HEK293 (cell line): ENCODE results near the gene PRAF2.
A peak's percentile ranks its signal among the peaks of the same experiment; 100 is the strongest.

Source experiments
- CTCF ChIA-PET: fragments of 350-600 bp; formaldehyde crosslinking; extraction: SDS; loops from one replicate; lab custom pipeline; 2021; ENCODE audit warnings: antibody characterized with exemption; lab: Yijun Ruan, JAX
- POLR2A ChIA-PET: fragments of 300-600 bp; formaldehyde crosslinking; extraction: SDS; loops from one replicate; lab custom pipeline; 2020; ENCODE audit warnings: antibody characterized with exemption, inconsistent platforms; lab: Yijun Ruan, JAX
- H3K27ac ChIP-seq: fragments of 200-500 bp; sonication (Bioruptor generic); 2 replicates; pipeline ENCODE4 v1.5.1; 2014; ENCODE audit warnings: low read depth, low read length, control low read depth, inconsistent platforms; ENCODE audit errors: extremely low read depth
- H3K36me3 ChIP-seq, 2 experiments: fragments of 200-500 bp in 1 of 2; sonication (Bioruptor generic) in 1 of 2; 1 replicate in 1 of 2; 2 replicates in 1 of 2; pipeline ENCODE4 v1.5.1; 2014 to 2017; ENCODE audit warnings: inconsistent platforms in 2 of 2, low read length in 2 of 2; ENCODE audit not compliant: control insufficient read depth in 2 of 2, insufficient read depth in 1 of 2
- H3K4me1 ChIP-seq: fragments of 200-500 bp; sonication (Bioruptor generic); 2 replicates; pipeline ENCODE4 v1.5.1; 2014; ENCODE audit warnings: mild to moderate bottlenecking, low read length, inconsistent platforms; ENCODE audit not compliant: control insufficient read depth, insufficient read depth
- H3K4me3 ChIP-seq: 2 replicates; pipeline ENCODE4 v1.5.1; 2011; ENCODE audit warnings: low read depth, mild to moderate bottlenecking, control low read depth, low read length, moderate library complexity
- H3K9me3 ChIP-seq: fragments of 200-500 bp; sonication (Bioruptor generic); 2 replicates; pipeline ENCODE4 v1.5.1; 2014; ENCODE audit warnings: low read depth, low read length, inconsistent platforms; ENCODE audit not compliant: control insufficient read depth, insufficient read depth
- CTCF ChIP-seq: fragments of 450-650 bp; formaldehyde crosslinking; IDR thresholded peaks from 2 replicates; pipeline ENCODE4 v1.5.1; 2016; ENCODE audit warnings: missing biosample characterization, missing genetic modification characterization
- GLI2 ChIP-seq: fragments of 450-650 bp; formaldehyde crosslinking; IDR thresholded peaks from 2 replicates; pipeline ENCODE4; 2017; ENCODE audit warnings: missing biosample characterization, missing genetic modification characterization, low read depth, borderline replicate concordance
- KLF7 ChIP-seq: fragments of 450-650 bp; formaldehyde crosslinking; IDR thresholded peaks from 2 replicates; pipeline ENCODE4 v1.5.1; 2016; ENCODE audit warnings: missing biosample characterization, missing genetic modification characterization, borderline replicate concordance
- MYNN ChIP-seq: fragments of 450-650 bp; formaldehyde crosslinking; IDR thresholded peaks from 2 replicates; pipeline ENCODE4 v1.5.1; 2016; ENCODE audit warnings: missing biosample characterization, missing genetic modification characterization, borderline replicate concordance
- PRDM2 ChIP-seq: fragments of 450-650 bp; formaldehyde crosslinking; IDR thresholded peaks from 2 replicates; pipeline ENCODE4 v1.5.1; 2016; ENCODE audit warnings: missing biosample characterization, missing genetic modification characterization, borderline replicate concordance
- RBAK ChIP-seq: fragments of 450-650 bp; formaldehyde crosslinking; IDR thresholded peaks from 2 replicates; pipeline ENCODE4 v1.5.1; 2016; ENCODE audit warnings: missing biosample characterization, missing genetic modification characterization
- SCRT2 ChIP-seq: fragments of 450-650 bp; formaldehyde crosslinking; IDR thresholded peaks from 2 replicates; pipeline ENCODE4 v1.5.1; 2016; ENCODE audit warnings: missing biosample characterization, missing genetic modification characterization
- TSHZ1 ChIP-seq: fragments of 450-650 bp; formaldehyde crosslinking; IDR thresholded peaks from 2 replicates; pipeline ENCODE4 v1.5.1; 2016; ENCODE audit warnings: missing biosample characterization, missing genetic modification characterization, borderline replicate concordance
- ZNF140 ChIP-seq: fragments of 450-650 bp; formaldehyde crosslinking; IDR thresholded peaks from 2 replicates; pipeline ENCODE4 v1.5.1; 2016; ENCODE audit warnings: missing biosample characterization, missing genetic modification characterization
- ZNF211 ChIP-seq: fragments of 450-650 bp; formaldehyde crosslinking; IDR thresholded peaks from 2 replicates; pipeline ENCODE4 v1.5.1; 2016; ENCODE audit warnings: low read depth, missing biosample characterization, missing genetic modification characterization
- ZNF23 ChIP-seq: fragments of 450-650 bp; formaldehyde crosslinking; IDR thresholded peaks from 2 replicates; pipeline ENCODE4 v1.5.1; 2016; ENCODE audit warnings: missing biosample characterization, missing genetic modification characterization, borderline replicate concordance
- ZNF24 ChIP-seq: fragments of 450-650 bp; formaldehyde crosslinking; IDR thresholded peaks from 2 replicates; pipeline ENCODE4 v1.5.1; 2016; ENCODE audit warnings: missing biosample characterization, missing genetic modification characterization
- ZNF311 ChIP-seq: fragments of 450-650 bp; formaldehyde crosslinking; IDR thresholded peaks from 2 replicates; pipeline ENCODE4 v1.5.1; 2017; ENCODE audit warnings: missing biosample characterization, missing genetic modification characterization, borderline replicate concordance
- ZNF324 ChIP-seq: fragments of 450-650 bp; formaldehyde crosslinking; IDR thresholded peaks from 2 replicates; pipeline ENCODE4 v1.5.1; 2016; ENCODE audit warnings: missing biosample characterization, missing genetic modification characterization
- ZNF488 ChIP-seq: fragments of 450-650 bp; formaldehyde crosslinking; IDR thresholded peaks from 2 replicates; pipeline ENCODE4 v1.5.1; 2016; ENCODE audit warnings: missing biosample characterization, missing genetic modification characterization
- ZNF521 ChIP-seq: fragments of 450-650 bp; formaldehyde crosslinking; IDR thresholded peaks from 2 replicates; pipeline ENCODE4 v1.5.1; 2017; ENCODE audit warnings: missing biosample characterization, mild to moderate bottlenecking, missing genetic modification characterization
- ZNF544 ChIP-seq: fragments of 450-650 bp; formaldehyde crosslinking; IDR thresholded peaks from 2 replicates; pipeline ENCODE4 v1.5.0; 2017; ENCODE audit warnings: missing biosample characterization, missing genetic modification characterization
- ZNF549 ChIP-seq: fragments of 450-650 bp; IDR thresholded peaks from 2 replicates; pipeline ENCODE4 v1.5.1; 2018; ENCODE audit warnings: missing biosample characterization, missing genetic modification characterization, mild to moderate bottlenecking, inconsistent platforms, moderate library complexity
- ZNF600 ChIP-seq: fragments of 450-650 bp; formaldehyde crosslinking; IDR thresholded peaks from 2 replicates; pipeline ENCODE4 v1.5.1; 2016; ENCODE audit warnings: missing biosample characterization, missing genetic modification characterization
- ZNF624 ChIP-seq: fragments of 450-650 bp; formaldehyde crosslinking; IDR thresholded peaks from 2 replicates; pipeline ENCODE4 v1.5.1; 2017; ENCODE audit warnings: missing biosample characterization, missing genetic modification characterization
- ZNF704 ChIP-seq: fragments of 450-650 bp; formaldehyde crosslinking; IDR thresholded peaks from 2 replicates; pipeline ENCODE4 v1.5.1; 2016; ENCODE audit warnings: missing biosample characterization, missing genetic modification characterization
- ZNF791 ChIP-seq: fragments of 450-650 bp; formaldehyde crosslinking; IDR thresholded peaks from 2 replicates; pipeline ENCODE4 v1.5.1; 2016; ENCODE audit warnings: missing biosample characterization, missing genetic modification characterization
- ZXDB ChIP-seq: fragments of 450-650 bp; formaldehyde crosslinking; IDR thresholded peaks from 2 replicates; pipeline ENCODE4 v1.5.1; 2016; ENCODE audit warnings: missing biosample characterization, missing genetic modification characterization

The PRAF2 gene

GRCh38 chrX:49039598-49040375, 34.0 kb downstream of the PRAF2 start:
- CTCF ChIA-PET = interaction anchor here (0.5 to 1.3 kb wide), 2 partner anchors 27 to 67 kb away, joined by 3 read pairs; no protein-coding TSS in a partner anchor
- Histone ChIP-seq H3K27ac (peak overlapping the region; percentile 34; the same call in 1 of the 2 replicates), H3K36me3 (peaks cover 11 to 37% of the 10 kb centered on the region in 2 experiments; a peak in 2 of 3 replicates), H3K4me1 (peaks cover 7% of the 10 kb centered on the region), H3K4me3 (no peak overlapping the region), H3K9me3 (no peaks in the 10 kb centered on the region)
- POLR2A ChIA-PET = interaction anchor here (0.6 to 1.5 kb wide), 7 partner anchors 9 to 128 kb away, joined by 3 to 9 read pairs (median 4); partner anchors contain the start of genes GRIPAP1, KCND1 and SLC35A2
- no peak for TF ChIP-seq ZNF488 (tag by site-specific recombination)
- TF ChIP-seq ZNF324 = no peak
- no peak for TF ChIP-seq ZNF600 (tag by site-specific recombination)
- TF ChIP-seq ZNF140 (tag by site-specific recombination) = no peak
- TF ChIP-seq ZXDB = peak; percentile 90
- no peak for TF ChIP-seq GLI2 (tag by site-specific recombination)
- no peak for TF ChIP-seq ZNF211 (tag by site-specific recombination)
- TF ChIP-seq ZNF521 (tag by site-specific recombination) = no peak
- TF ChIP-seq KLF7 (tag by site-specific recombination) = no peak
- TF ChIP-seq ZNF544 (tag by site-specific recombination) = no peak
- no peak for TF ChIP-seq ZNF311
- TF ChIP-seq SCRT2 = 0 out of 2 replicates have a peak, but pooled peaks have one; percentile 14
- TF ChIP-seq RBAK = no peak
- no peak for TF ChIP-seq ZNF24 (tag by site-specific recombination)
- TF ChIP-seq MYNN = no peak
- TF ChIP-seq ZNF549 = no peak
- no peak for TF ChIP-seq ZNF791 (tag by site-specific recombination)
- TF ChIP-seq ZNF23 (tag by site-specific recombination) = no peak
- TF ChIP-seq TSHZ1 = no peak; the same call in 1 of the 2 replicates
- TF ChIP-seq CTCF = no peak; the same call in 1 of the 2 replicates
- TF ChIP-seq ZNF624 = no peak
- TF ChIP-seq ZNF704 (tag by site-specific recombination) = no peak
- TF ChIP-seq PRDM2 (tag by site-specific recombination) = no peak
